Lung (tissue), 12 donors: Measurements from ENCODE around the gene SYCP1. TPM values are rescaled to one million over a fixed set of nuclear protein-coding genes. Genes with fewer than 3 reads are reported as not detected.

Source experiments
- ATAC-seq: fragments of 200-7000 bp; cut with Tn5 transposase; one replicate; pipeline ENCODE4 v1.9.1; 2020; ENCODE audit warnings: moderate number of reproducible peaks; ENCODE audit not compliant: insufficient read depth, low FRiP score
- DNase-seq, 3 donors: peaks; one replicate each; pipeline ENCODE4 v3.0.0-alpha.2; 2013 to 2017
- H3K27ac ChIP-seq, 2 donors: one replicate each; pipeline ENCODE4 v1.5.1; 2013; ENCODE audit warnings: mild to moderate bottlenecking in 2 of 2, moderate library complexity in 2 of 2, control low read depth in 1 of 2, inconsistent platforms in 1 of 2, low read depth in 1 of 2, low read length in 1 of 2
- H3K27me3 ChIP-seq, 3 donors: one replicate each; pipeline ENCODE4 v1.5.1; 2013; ENCODE audit warnings: low read length in 2 of 3; ENCODE audit not compliant: control insufficient read depth in 3 of 3, insufficient read depth in 3 of 3
- H3K36me3 ChIP-seq, 4 donors: one replicate each; pipeline ENCODE4 v1.5.1; 2013; ENCODE audit warnings: low read length in 4 of 4, mild to moderate bottlenecking in 1 of 4, moderate library complexity in 1 of 4; ENCODE audit not compliant: control insufficient read depth in 4 of 4, insufficient read depth in 4 of 4
- H3K4me1 ChIP-seq, 5 donors: one replicate each; pipeline ENCODE4 v1.5.1; 2013; ENCODE audit warnings: low read length in 5 of 5, mild to moderate bottlenecking in 2 of 5, moderate library complexity in 1 of 5; ENCODE audit not compliant: control insufficient read depth in 5 of 5, insufficient read depth in 5 of 5
- H3K4me3 ChIP-seq: one replicate; pipeline ENCODE4 v1.5.1; 2013; ENCODE audit warnings: mild to moderate bottlenecking, control low read depth, moderate library complexity
- H3K9ac ChIP-seq, 2 donors: one replicate each; pipeline ENCODE4 v1.5.1; 2013; ENCODE audit warnings: low read length in 2 of 2, control low read depth in 1 of 2; ENCODE audit not compliant: insufficient read depth in 1 of 2
- H3K9me3 ChIP-seq, 4 donors: one replicate each; pipeline ENCODE4 v1.5.1; 2013; ENCODE audit warnings: low read length in 3 of 4, mild to moderate bottlenecking in 1 of 4, moderate library complexity in 1 of 4; ENCODE audit not compliant: control insufficient read depth in 4 of 4, insufficient read depth in 3 of 4
- CTCF ChIP-seq: IDR thresholded peaks from 2 replicates; pipeline ENCODE4 v1.5.1; 2012; ENCODE audit warnings: mild to moderate bottlenecking; ENCODE audit errors: control extremely low read depth, extremely low read depth
- WGBS, 2 donors: extraction: QIAGEN DNeasy Blood & Tissue Kit; methylation state at CpG; one replicate each; pipeline ENCODE4 v1.1.7; 2013; 5-methylcytosine and 5-hydroxymethylcytosine counted together
- polyA plus RNA-seq, 2 donors: library from polyadenylated mRNA; stranded (reverse); fragments of 200-250 nt; gene quantifications; one replicate each; pipeline ENCODE4 v1.2.1, GENCODE V29; 2013
- total RNA-seq, 2 donors: library from RNA; depleted of rRNA in 1 of 2; stranded (reverse); fragments of >200 nt in 1 of 2; gene quantifications; one replicate each; pipeline ENCODE4 v1.2.1, GENCODE V29; 2014 to 2021
- donor health status: control.
- donor health status: control.
- donor health status: Bipolar disorder and iron deficiency.
- donor health status: healthy.
- donor health status: DM: yes; HTN: yes; CAD: no.

SYCP1 gene
- total and polyA plus RNA-seq, 4 donors: 0.09 TPM; not detected in 3

GRCh38 chr1:114926607-114927006 lies 71.9 kb downstream of the SYCP1 start:
- Histone ChIP-seq H3K27ac (no peak overlapping the region), H3K36me3 (no peaks in the 10 kb centered on the region), H3K27me3 (no peaks in the 10 kb centered on the region), H3K9ac (no peak overlapping the region), H3K4me3 (no peak overlapping the region), H3K4me1 (no peaks in the 10 kb centered on the region), H3K9me3 (peaks cover 0 to 2% (median 0%) of the 10 kb centered on the region in 4 donors)
- DNase-seq: no peak
- TF ChIP-seq CTCF: no peak
- no peak for ATAC-seq

GRCh38 chr1:114927401-114927800 lies 72.7 kb downstream of the SYCP1 start:
- no peaks in the 10 kb centered on the region for H3K4me1 ChIP-seq
- peaks cover 0 to 3% (median 0%) of the 10 kb centered on the region in 4 donors for H3K9me3 ChIP-seq
- no peaks in the 10 kb centered on the region for H3K27me3 ChIP-seq
- no peaks in the 10 kb centered on the region for H3K36me3 ChIP-seq
- no peak for TF ChIP-seq CTCF
- WGBS, 2 donors: 91 to 93% methylated on average over 1 of the region's 1 CpG
- DNase-seq (no peak), ATAC-seq (no peak)
- H3K27ac ChIP-seq: no peak overlapping the region
- no peak overlapping the region for H3K9ac ChIP-seq
- H3K4me3 ChIP-seq: no peak overlapping the region

GRCh38 chr1:114956570-114956969 lies 101.9 kb downstream of the SYCP1 start:
- H3K36me3 ChIP-seq: no peaks in the 10 kb centered on the region
- no peak for TF ChIP-seq CTCF
- H3K9me3 ChIP-seq: peaks cover 0 to 2% (median 0%) of the 10 kb centered on the region in 4 donors
- H3K4me1 ChIP-seq: no peaks in the 10 kb centered on the region
- H3K9ac ChIP-seq: no peak overlapping the region
- no peak overlapping the region for H3K27ac ChIP-seq
- WGBS, 2 donors: 82 to 90% methylated on average over 1 of the region's 1 CpG
- peak in 2 of 3 donors; percentile 2 to 9 for DNase-seq
- no peaks in the 10 kb centered on the region for H3K27me3 ChIP-seq
- ATAC-seq: no peak
- H3K4me3 ChIP-seq: no peak overlapping the region

GRCh38 chr1:114959423-114959822 lies 104.8 kb downstream of the SYCP1 start:
- no peak for DNase-seq

More at GRCh38 chr1:114959423-114959822, 104.8 kb downstream of the SYCP1 start:
- TF ChIP-seq CTCF: no peak
- no peak overlapping the region for H3K9ac ChIP-seq
- no peaks in the 10 kb centered on the region for H3K4me1 ChIP-seq
- no peak overlapping the region for H3K27ac ChIP-seq
- H3K9me3 ChIP-seq: peaks cover 0 to 2% (median 0%) of the 10 kb centered on the region in 4 donors
- H3K36me3 ChIP-seq: no peaks in the 10 kb centered on the region
- H3K27me3 ChIP-seq: no peaks in the 10 kb centered on the region
- no peak overlapping the region for H3K4me3 ChIP-seq
- no peak for ATAC-seq
